Left renal cortex interstitium (tissue), 4 donors: Measurements from ENCODE around the gene STIP1. TPM values are rescaled to one million over a fixed set of nuclear protein-coding genes. Genes with fewer than 3 reads are reported as not detected.

Experiments used
- DNase-seq, 4 donors: peaks; one replicate each; pipeline ENCODE4 v3.0.0-alpha.2; 2013; ENCODE audit warnings: low read depth in 4 of 4, low spot score in 2 of 4, missing footprints in 1 of 4
- polyA plus RNA-seq, 4 donors: library from polyadenylated mRNA; unstranded; fragments of 120-200 nt; gene quantifications; one replicate each; pipeline ENCODE4 v1.2.1, GENCODE V29; 2013; ENCODE audit not compliant: insufficient read length in 4 of 4

The STIP1 gene
- polyA plus RNA-seq, 4 donors: 156 to 207 (median 187) TPM

DNA sequence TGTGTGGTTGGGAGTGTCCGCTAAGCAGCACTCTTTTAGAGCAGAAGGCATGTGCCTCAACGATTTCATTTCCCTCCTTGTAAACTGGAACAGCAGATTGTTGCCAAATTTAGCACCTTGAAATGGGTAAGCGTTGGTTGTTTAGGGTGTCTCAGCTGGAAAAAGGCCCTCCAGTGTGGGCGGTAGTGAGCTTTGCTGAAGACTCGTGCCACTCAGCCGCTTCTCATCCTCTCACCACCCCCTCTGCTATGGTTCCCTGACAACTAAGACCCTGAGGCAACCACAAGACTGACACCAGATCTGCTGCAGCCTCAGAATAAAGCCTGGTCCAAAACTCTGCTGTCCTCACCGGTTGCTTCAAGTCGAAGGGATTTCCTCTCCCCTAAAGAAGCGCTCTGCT lies 10.7 kb downstream of the STIP1 start:
- no peak for DNase-seq

DNA sequence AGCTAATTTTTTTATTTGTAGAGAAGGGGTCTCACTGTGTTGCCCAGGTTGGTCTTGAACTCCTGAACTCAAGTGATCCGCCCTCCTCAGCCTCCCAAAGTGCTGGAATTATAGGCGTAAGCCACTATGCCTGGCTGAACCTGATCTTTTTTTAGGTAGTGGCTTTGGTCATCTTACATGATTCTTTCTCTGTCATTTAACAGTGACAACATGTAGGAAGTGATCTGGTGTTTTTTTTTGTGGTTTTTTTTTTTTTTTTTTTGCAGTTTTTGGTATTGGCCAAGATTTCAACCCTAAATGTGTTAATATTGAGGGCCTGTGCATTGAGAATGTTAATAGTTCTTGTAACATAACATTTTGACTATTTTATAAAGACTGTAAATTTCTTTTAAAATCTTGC lies 12.5 kb downstream of the STIP1 start:
- no peak for DNase-seq

DNA sequence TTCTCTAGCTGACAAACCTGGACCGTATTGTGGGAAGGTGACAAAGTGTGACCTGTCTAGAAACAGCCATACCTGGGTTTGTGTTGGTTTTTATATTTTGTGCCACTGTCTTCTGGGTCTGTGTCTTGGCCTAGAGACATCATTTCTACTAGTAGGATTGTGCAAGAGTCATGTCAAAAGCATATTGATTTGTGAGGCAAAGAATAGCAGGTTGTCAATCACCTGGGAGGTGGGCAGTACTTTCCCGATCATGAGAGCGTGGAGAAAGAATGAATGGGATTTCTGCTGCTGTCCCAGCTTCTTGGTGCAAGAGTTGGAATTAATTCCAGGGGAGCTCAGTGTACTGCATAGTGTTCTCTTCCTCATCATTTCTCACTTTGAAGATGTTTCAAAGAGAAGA lies 15.6 kb downstream of the STIP1 start:
- no peak for DNase-seq

DNA sequence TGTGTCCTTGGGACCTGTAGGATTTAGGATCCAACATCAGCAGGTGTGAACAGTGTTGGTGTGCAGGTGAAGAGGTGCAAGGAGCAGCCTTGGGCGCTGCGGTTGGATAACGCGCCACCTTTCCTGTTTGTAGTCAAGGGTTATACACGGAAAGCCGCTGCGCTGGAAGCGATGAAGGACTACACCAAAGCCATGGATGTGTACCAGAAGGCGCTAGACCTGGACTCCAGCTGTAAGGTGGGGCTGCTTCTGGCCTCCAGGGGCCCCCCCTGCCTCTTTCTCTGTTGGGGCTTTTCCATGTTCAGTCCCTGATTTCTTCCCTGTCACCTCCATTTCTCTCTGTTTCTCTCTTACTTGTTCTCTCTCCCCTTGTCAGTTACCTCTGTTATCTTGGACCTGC lies 17.0 kb downstream of the STIP1 start:
- no peak for DNase-seq

DNA sequence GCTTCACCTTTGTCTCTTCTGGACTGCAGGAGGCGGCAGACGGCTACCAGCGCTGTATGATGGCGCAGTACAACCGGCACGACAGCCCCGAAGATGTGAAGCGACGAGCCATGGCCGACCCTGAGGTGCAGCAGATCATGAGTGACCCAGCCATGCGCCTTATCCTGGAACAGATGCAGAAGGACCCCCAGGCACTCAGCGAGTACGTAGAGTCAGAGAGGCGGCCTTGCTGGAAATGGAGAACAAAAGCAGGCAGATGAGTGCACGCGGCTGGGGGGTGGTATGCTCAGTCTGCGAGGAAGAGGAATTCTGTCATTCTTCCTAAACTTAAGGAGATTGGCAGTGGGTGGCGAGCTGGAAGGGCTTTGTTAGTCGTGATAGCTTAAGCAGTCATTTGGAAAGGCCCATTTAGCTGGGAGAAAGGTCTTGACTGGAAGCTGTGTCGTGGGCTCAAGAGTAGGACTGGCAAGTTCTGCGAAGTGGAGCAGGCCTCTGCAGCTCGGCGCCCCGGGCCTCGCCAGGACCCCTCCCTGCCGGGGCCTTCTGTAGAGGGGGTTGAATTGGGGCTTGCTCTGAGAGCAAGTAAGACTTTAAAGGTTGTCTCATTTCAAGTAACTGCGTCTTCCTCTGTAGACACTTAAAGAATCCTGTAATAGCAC lies 17.6 kb downstream of the STIP1 start:
- DNase-seq: no peak

DNA sequence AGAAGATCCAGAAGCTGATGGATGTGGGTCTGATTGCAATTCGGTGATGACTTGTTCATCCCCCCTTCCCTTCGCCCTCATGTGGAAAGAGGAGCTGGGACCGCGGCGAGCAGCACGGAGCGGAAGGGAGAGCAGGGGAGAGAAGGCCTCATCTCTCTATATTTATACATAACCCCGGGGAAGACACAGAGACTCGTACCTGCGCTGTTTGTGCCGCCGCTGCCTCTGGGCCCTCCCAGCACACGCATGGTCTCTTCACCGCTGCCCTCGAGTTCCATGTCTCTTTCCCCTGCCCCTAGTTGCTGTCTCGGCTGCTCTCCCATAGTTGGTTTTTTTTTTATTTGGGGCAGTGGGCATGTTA lies 18.1 kb downstream of the STIP1 start:
- no peak for DNase-seq

DNA sequence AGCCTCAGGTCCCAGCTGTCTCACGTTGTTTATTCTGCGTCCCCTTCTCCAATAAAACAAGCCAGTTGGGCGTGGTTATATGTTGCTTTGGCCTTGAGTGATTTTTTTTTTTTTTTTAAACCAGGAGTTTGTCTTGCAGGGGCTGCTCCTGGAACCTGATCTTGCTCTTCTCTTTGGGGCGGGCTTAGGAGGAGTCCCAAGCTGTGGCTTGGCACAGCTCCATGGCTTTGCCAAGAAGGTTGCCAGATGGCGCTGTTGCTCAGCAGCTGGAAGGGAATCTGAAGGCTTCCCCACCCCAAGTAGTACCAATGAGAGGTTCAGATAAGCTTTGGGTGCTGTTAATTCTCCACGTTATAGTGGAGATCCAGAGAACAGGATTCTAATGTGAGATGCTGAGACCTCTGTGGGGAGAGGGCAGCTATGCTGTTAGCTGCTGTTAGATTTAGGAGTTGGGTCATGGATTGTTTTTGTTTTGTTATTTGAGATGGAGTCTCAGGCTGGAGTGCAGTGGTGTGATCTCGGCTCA lies 18.6 kb downstream of the STIP1 start:
- peak in 3 of 4 donors; percentile 72 to 84 (median 77) for DNase-seq

DNA sequence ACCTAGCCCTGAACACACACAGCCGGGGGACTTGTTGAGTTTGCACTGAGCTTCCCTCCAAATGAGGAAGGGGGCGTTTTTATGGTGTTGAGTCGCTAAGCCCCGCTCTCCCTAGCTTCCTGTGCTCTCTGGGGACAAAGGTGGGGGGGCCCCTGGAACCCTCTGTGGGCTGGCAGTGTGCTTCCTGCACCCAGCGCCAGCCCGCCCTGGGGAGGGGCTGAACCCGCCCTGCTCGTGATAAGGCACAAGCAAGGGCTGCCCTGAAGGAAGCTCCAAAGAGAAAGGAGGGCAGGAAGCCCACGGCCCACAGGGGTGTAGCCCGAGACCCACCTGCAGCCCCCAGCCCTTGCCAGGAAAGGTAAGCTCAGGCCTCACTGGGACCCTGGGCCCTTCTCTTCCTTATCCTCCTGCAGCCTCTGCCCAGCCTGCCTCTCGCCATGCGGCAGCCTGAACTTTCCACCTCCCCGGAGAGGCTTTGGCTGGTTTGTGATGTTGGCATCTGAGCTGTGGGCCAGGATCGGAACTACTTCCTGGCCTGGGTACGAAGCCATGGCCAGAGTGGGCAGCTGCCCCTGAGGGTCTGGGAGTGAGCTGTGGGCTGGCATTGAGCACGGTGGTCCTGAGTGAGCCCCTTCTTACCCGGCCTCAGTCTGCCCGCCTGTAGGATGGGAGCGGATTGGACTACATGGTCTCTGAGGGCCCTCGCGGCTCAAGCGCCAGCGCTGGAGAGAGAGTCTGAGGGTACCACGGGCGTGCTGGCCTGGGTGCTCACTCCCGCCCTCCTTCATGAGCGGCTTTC lies 20.7 kb downstream of the STIP1 start, which contains the start of gene FERMT3:
FERMT3 (plus strand) TSS at position 265 of the 799 bp plus-strand sequence. CDS start 644 bp downstream, outside the sequence.
- no peak for DNase-seq

DNA sequence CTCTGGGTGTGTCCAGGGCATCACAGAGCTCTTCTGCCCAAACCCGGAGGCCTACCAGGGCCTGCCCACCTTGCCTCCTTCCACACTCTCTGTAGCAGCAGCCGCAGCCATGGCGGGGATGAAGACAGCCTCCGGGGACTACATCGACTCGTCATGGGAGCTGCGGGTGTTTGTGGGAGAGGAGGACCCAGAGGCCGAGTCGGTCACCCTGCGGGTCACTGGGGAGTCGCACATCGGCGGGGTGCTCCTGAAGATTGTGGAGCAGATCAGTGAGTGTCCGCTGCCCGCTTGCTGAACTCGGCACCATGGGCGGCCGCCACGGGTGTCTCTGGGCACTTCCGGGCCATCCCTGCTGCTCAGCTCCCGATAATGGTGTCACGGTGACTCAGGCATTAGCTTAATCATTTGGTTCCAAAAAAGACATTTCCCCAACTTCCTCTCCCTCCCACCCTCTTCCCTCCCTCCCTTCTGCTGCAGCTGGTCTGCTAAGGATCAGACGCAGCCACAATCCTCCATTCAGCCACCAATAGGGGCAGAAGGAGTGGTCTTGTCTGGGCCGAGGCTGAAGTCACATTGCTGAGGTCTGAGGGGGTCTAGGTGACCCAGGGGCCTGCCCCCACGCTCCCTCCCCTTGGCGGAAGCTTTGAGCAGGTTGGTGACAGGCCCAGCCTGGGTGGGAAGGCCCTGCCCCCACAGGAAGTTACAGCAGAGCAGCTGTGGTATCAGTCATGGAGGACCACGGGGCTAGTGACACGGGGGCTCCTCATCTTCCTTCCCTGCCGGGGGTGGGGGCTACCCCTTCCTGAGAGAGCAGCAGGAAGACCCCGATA lies 21.5 kb downstream of the STIP1 start:
- peak in 2 of 4 donors; percentile 17 to 33 for DNase-seq

DNA sequence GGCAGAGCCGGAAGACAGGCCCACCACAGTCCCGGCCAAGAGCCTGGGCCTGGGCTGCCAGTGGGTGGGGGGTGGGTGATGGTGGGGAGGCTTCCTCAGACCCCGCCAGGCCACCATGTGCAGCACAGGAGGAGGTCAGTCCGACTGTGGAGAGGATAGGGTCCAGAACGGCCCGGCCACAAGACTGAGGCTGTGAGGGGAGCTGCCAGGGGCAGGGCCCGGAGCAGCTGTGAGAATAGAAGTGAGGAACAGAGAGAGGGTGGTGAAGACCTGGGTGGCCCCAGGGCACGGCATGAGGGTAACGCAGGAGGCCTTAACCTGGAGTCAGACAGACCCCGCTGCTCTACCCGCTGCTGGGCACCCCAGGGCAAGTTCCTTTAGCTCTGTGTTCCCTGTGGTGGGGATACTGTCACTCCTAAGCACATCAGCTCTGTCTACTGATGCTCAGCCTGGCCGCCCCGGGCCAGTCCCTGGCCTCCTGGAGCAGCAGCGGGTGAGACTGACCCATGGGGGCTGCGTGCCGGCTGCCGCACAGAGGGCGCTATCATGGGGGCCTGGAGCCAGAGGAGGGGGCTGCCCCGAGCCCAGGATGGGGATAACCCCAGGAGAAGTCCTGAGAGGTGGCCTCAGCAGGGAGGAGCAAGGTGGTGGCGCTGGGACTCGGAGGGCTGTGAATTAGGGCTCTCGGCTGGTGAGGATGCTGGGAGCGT lies 22.3 kb downstream of the STIP1 start:
- DNase-seq: no peak

DNA sequence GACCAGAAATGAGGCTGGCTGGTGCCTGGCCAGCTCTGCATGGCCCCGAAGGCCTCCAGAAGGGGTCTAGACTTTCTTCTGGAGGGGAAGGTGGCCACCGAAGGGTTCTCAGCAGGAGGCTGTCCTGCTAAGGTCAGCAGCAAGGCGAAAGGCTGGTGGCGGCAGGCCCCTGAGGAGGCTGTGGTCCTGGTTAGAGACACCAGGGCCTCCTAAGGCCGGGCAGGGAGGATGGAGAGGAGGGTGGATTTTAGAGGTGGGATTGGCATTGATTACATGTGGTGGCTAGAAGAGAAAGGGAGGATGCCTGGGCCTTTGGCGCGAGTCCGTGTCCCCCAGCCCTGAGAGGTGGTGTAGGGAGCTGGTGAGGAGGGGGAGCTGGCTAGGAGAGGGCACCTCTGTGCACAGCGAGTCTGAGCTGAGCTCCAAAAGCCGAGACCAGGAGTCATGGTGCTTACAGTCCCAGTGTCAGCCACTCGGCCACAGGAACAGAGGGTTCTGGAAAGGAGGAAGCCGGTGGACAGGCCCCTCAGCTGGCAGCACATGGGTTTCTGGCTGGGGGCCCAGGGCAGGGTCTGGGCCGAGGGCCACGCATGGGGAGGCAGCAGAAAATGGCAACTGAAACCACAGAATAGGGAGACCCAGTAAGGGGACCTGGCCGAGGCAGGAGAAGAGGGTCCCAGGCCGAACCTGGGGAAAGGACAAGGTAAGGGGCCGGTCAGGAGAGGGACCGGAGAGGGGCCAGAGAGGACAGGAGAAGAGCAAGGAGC lies 23.0 kb downstream of the STIP1 start:
- no peak for DNase-seq

DNA sequence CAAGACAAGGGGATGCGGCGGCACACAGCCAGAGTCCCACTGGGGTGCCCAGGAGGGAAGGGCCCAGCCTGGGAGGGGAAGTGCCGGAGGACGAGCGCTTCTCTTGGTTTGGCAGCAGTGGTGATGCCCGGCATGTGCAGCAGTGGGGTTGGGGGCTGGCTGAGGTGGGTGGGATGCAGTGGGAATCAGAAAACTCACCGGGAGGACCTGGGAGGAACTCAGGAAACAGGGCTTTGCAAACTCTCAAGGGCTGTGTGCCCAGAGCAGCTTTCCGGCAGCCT lies 23.5 kb downstream of the STIP1 start:
- DNase-seq: no peak

DNA sequence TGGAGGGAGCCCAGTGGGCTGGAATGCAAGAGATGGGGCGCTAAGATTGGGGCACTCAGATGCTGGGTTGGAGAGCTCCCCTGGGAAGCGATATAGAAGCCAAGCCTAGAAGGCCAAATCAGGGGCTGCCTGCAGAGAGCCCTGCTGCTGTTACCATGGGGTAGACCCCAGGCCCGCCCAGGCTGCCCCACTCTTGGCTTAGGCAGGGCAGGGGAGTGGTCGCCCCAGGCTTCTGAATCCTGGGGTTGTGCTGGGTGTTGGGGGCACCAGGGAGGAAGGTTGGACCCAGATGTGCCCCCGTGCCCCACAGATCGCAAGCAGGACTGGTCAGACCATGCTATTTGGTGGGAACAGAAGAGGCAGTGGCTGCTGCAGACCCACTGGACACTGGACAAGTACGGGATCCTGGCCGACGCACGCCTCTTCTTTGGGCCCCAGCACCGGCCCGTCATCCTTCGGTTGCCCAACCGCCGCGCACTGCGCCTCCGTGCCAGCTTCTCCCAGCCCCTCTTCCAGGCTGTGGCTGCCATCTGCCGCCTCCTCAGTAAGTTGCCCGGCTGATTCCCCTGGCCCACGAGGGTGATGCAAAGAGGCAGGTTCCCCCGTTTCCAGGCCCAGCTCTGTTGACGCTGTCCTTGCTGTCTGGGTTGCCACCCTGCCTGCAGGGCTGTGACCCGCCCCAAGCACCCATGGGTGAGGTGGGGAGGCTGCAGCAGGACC lies 24.5 kb downstream of the STIP1 start:
- DNase-seq: no peak

DNA sequence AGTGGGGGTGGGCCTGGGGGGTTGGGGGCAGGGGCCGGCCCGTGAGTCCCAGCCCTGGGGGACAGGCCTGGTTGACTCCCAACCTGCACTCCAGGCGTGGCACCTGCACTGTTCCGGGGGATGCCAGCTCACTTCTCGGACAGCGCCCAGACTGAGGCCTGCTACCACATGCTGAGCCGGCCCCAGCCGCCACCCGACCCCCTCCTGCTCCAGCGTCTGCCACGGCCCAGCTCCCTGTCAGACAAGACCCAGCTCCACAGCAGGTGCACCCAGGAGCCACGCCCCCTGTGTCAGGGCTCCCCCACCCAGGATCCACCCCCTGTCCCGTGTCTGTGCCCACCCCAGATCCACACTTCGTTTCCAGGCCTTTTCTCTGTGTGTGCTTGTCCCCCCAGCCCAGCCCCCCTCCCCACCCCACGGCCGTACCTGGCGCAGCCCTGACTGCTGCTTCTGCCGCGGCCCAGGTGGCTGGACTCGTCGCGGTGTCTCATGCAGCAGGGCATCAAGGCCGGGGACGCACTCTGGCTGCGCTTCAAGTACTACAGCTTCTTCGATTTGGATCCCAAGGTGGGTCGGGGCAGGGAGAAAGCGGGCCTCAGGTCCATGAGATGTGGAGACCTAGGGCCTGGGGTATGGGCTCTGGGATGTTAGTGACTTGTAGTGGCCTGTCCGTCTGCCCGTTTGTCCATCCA lies 25.4 kb downstream of the STIP1 start:
- DNase-seq: no peak

DNA sequence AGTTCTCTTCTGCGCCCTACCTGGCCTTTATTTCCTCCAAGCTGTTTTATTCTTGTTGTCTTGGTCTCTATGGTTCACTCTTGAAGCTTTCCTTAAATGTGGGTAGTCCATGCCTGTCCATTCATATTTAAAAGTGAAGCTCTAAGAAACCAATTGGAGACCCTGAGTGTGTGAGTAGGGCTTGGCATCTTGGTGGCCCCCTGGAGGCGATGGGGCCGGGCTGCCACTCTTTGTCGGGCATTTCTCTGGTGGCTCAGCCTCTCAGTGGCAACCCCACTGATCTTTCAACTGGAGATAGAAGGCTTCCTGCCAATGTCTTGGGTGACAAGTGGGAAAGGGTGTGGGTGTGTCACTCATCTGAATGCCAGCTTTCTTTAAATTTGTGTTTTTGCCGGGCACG lies 30.9 kb downstream of the STIP1 start:
- no peak for DNase-seq

DNA sequence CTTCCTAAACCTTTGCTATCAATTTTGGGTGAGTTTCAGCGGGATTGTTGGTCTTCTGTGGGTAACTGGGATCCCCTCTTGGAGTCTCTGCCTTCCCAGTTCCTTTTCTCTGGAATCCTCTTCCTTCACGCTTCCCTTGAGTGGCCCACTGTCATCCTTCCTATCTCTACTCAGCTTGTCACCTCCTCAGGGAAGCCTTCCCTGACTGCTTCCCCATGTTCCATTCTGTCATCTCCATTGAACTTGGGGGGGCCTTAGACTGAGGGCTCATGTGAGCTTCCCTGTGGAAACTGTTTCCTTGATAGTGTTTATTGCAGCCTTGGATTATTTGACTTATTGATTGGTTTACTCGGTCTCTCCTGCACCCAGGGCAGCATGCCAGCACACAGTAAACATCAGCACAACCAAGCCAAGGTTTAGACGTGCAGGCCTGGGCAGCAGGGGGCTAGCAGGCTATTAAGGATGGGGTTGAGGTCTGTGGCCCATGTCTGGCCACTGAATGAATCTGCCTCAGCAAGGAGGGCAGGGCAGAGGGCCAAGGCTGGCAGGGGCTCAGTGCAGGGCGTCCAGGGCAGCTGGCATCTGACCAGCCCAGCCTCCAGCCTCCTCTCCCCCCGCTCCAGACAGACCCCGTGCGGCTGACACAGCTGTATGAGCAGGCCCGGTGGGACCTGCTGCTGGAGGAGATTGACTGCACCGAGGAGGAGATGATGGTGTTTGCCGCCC lies 32.8 kb downstream of the STIP1 start:
- no peak for DNase-seq

DNA sequence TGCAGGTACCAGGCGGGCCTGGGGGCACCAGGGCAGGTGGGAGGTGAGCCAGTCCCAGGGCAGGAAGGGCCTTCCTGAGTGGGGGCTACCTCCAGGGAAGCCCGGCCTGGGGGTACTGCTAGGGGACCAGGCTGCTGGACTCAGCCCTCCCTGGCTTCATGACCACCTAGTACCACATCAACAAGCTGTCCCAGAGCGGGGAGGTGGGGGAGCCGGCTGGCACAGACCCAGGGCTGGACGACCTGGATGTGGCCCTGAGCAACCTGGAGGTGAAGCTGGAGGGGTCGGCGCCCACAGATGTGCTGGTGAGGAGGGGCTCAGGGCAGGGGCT lies 33.3 kb downstream of the STIP1 start:
- no peak for DNase-seq

DNA sequence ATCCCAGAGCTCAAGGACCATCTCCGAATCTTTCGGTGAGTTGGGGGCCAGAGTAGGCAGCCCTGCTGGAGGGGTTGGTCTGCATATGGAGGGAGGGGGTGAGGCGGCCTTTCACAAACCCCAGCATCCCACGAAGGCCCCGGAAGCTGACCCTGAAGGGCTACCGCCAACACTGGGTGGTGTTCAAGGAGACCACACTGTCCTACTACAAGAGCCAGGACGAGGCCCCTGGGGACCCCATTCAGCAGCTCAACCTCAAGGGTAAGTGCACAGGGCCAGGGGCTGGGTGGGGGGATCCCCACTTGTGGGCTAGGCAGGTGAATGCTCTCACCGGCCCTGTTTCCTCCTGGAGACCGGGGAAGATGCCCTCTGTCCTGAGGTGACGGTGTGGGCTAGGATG lies 33.8 kb downstream of the STIP1 start:
- no peak for DNase-seq
